ENCODE data around the gene TWNK. TPM values are rescaled to one million over a fixed set of nuclear protein-coding genes. Genes with fewer than 3 reads are reported as not detected.

The TWNK gene
- total RNA-seq, 1 experiment from 2014 or later: 13.8 TPM

GRCh38 chr10:101042118-101042517, 54.8 kb downstream of the TWNK start:
- BruUV-seq (replicated peaks): no TSS peak
- peaks cover 20% of the 10 kb centered on the region for H3K36me3 Mint-ChIP-seq (ENCODE audit: insufficient read depth, unreplicated experiment)
- no peaks in the 10 kb centered on the region for H3K9me3 Mint-ChIP-seq (ENCODE audit: low read depth, unreplicated experiment)
- CTCF ChIA-PET: interaction anchor here (1.0 to 2.8 kb wide), 8 partner anchors 8 to 100 kb away, joined by 3 to 26 read pairs (median 6); no protein-coding TSS in a partner anchor
- no peak for TF ChIP-seq CTCF (IDR thresholded peaks at IDR 0.05; ENCODE audit: unreplicated experiment)
- peaks cover 14% of the 10 kb centered on the region for H3K27me3 Mint-ChIP-seq (ENCODE audit: unreplicated experiment)
- H3K4me1 Mint-ChIP-seq (ENCODE audit: low read depth, unreplicated experiment): peaks cover 27% of the 10 kb centered on the region
- H3K27ac Mint-ChIP-seq (ENCODE audit: unreplicated experiment): peak overlapping the region; percentile 99
- intact Hi-C loops (cut with micrococcal nuclease; ENCODE audit: unreplicated experiment): no loop called here
- peak overlapping the region; percentile 88 for H3K4me3 Mint-ChIP-seq (ENCODE audit: low read depth, unreplicated experiment)
- no peak for DNase-seq

GRCh38 chr10:101042667-101043362, 55.5 kb downstream of the TWNK start:
- TSS peak; percentile 72 for BruUV-seq (replicated peaks)
- H3K36me3 Mint-ChIP-seq (ENCODE audit: insufficient read depth, unreplicated experiment): peaks cover 20% of the 10 kb centered on the region
- CTCF ChIA-PET: interaction anchor here (0.6 to 2.8 kb wide), 7 partner anchors 9 to 99 kb away, joined by 4 to 26 read pairs (median 6); no protein-coding TSS in a partner anchor
- peak overlapping the region; percentile 99 for H3K27ac Mint-ChIP-seq (ENCODE audit: unreplicated experiment)
- TF ChIP-seq CTCF (IDR thresholded peaks at IDR 0.05; ENCODE audit: unreplicated experiment): no peak
- peaks cover 14% of the 10 kb centered on the region for H3K27me3 Mint-ChIP-seq (ENCODE audit: unreplicated experiment)
- H3K4me3 Mint-ChIP-seq (ENCODE audit: low read depth, unreplicated experiment): peak overlapping the region; percentile 88
- no peaks in the 10 kb centered on the region for H3K9me3 Mint-ChIP-seq (ENCODE audit: low read depth, unreplicated experiment)
- intact Hi-C loops (cut with micrococcal nuclease; ENCODE audit: unreplicated experiment): no loop called here
- peaks cover 25% of the 10 kb centered on the region for H3K4me1 Mint-ChIP-seq (ENCODE audit: low read depth, unreplicated experiment)
- peak; percentile 94 for DNase-seq

- intact Hi-C loops (cut with micrococcal nuclease; ENCODE audit: unreplicated experiment): no loop called here
- peak overlapping the region; percentile 88 for H3K4me3 Mint-ChIP-seq (ENCODE audit: low read depth, unreplicated experiment)
- TF ChIP-seq CTCF (IDR thresholded peaks at IDR 0.05; ENCODE audit: unreplicated experiment): no peak
- H3K27me3 Mint-ChIP-seq (ENCODE audit: unreplicated experiment): peaks cover 19% of the 10 kb centered on the region
- TSS peak; percentile 65 for BruUV-seq (replicated peaks)
- H3K4me1 Mint-ChIP-seq (ENCODE audit: low read depth, unreplicated experiment): peaks cover 20% of the 10 kb centered on the region
- DNase-seq: no peak
- H3K27ac Mint-ChIP-seq (ENCODE audit: unreplicated experiment): peak overlapping the region; percentile 99
- H3K36me3 Mint-ChIP-seq (ENCODE audit: insufficient read depth, unreplicated experiment): peaks cover 20% of the 10 kb centered on the region
- CTCF ChIA-PET: interaction anchor here (0.6 to 2.8 kb wide), 7 partner anchors 8 to 270 kb away, joined by 3 to 26 read pairs (median 6); no protein-coding TSS in a partner anchor
- H3K9me3 Mint-ChIP-seq (ENCODE audit: low read depth, unreplicated experiment): no peaks in the 10 kb centered on the region
These were observed 56.0 kb downstream of the TWNK start for GRCh38 chr10:101043363-101043707.

Small RNA genes within 50 kb of the gene (microRNA-seq; reads per million reads assigned to microRNA genes)
- gene MIR608: not detected

Other genes starting within 250 kb of the TWNK start
- not detected in 2 replicates for gene PAX2, start 242.0 kb upstream of the TWNK start, total RNA-seq (2022)
- 17.6 and 18.3 TPM in 2 replicates for gene SLF2, start 74.6 kb upstream of the TWNK start, total RNA-seq (2022)
- gene SEMA4G, start 18.0 kb upstream of the TWNK start, total RNA-seq (2022): 15.9 and 20.6 TPM in 2 replicates
- gene MRPL43, start within 50 bp of the TWNK start, total RNA-seq (2022): 42.7 and 44.7 TPM in 2 replicates
- 23.7 TPM in 2 replicates for gene LZTS2, start 12.3 kb downstream of the TWNK start, total RNA-seq (2022)
- gene PDZD7, start 43.6 kb downstream of the TWNK start, total RNA-seq (2022): 1.2 and 1.3 TPM in 2 replicates
- gene SFXN3, start 43.7 kb downstream of the TWNK start, total RNA-seq (2022): 27.5 and 37.7 TPM in 2 replicates
- gene KAZALD1, start 74.4 kb downstream of the TWNK start, total RNA-seq (2022): 1.7 and 1.8 TPM in 2 replicates
- gene TLX1, start 143.8 kb downstream of the TWNK start, total RNA-seq (2022): not detected in 2 replicates
- gene LBX1, start 241.9 kb downstream of the TWNK start, total RNA-seq (2022): not detected in 2 replicates